LNCaP clone FGC (cell line): ENCODE results near the gene CHMP1A.

Experiments
- DNase-seq: peaks from one replicate; pipeline ENCODE4 v3.0.0-alpha.2; 2011; ENCODE audit warnings: low read depth
- H3K4me3 ChIP-seq: 2 replicates; pipeline ENCODE4 v1.5.1; 2011; ENCODE audit warnings: mild to moderate bottlenecking, low read depth, low read length, control low read depth
- CTCF ChIP-seq: IDR thresholded peaks from 2 replicates; pipeline ENCODE4 v1.5.1; 2012; ENCODE audit warnings: mild to moderate bottlenecking; ENCODE audit not compliant: control insufficient read depth, insufficient read depth; ENCODE audit errors: extremely low read depth

CHMP1A gene

GRCh38 chr16:89621136-89621697 lies 36.3 kb downstream of the CHMP1A start:
- DNase-seq: no peak
- no peak overlapping the region for H3K4me3 ChIP-seq
- TF ChIP-seq CTCF: no peak

GRCh38 chr16:89620406-89620841 lies 37.1 kb downstream of the CHMP1A start:
- TF ChIP-seq CTCF: no peak
- H3K4me3 ChIP-seq: no peak overlapping the region
- no peak for DNase-seq

- H3K4me3 ChIP-seq: no peak overlapping the region
- TF ChIP-seq CTCF: no peak
- DNase-seq: no peak
These were observed 37.7 kb downstream of the CHMP1A start for GRCh38 chr16:89619840-89620239.

- DNase-seq: no peak
- TF ChIP-seq CTCF: no peak
- no peak overlapping the region for H3K4me3 ChIP-seq
These were observed 39.2 kb downstream of the CHMP1A start for GRCh38 chr16:89618109-89618998.

GRCh38 chr16:89617036-89617435 lies 40.5 kb downstream of the CHMP1A start:
- H3K4me3 ChIP-seq: no peak overlapping the region
- no peak for DNase-seq
- TF ChIP-seq CTCF: no peak

GRCh38 chr16:89616623-89617022 lies 40.9 kb downstream of the CHMP1A start:
- no peak for TF ChIP-seq CTCF
- H3K4me3 ChIP-seq: no peak overlapping the region
- no peak for DNase-seq
